Right forelimb (tissue), 1 donor: ENCODE data around the gene GJA5.

Experiments
- DNase-seq: peaks from one replicate; pipeline ENCODE4 v3.0.0-alpha.2; 2018

Gene GJA5

GRCh38 chr1:147760481-147761260 lies at the start of gene GJA5:
Gene GJA5, minus strand, starts transcription at chr1:147760602. Its CDS starts 1,364 bp downstream, at chr1:147759238.
- no peak for DNase-seq

- no peak for DNase-seq
Measured at GRCh38 chr1:147809236-147809635, 48.8 kb upstream of the GJA5 start.

- DNase-seq = no peak
Measured at GRCh38 chr1:147808025-147808424, 47.6 kb upstream of the GJA5 start.

GRCh38 chr1:147807405-147807804 lies 47.0 kb upstream of the GJA5 start:
- no peak for DNase-seq

GRCh38 chr1:147804942-147805723 lies 44.7 kb upstream of the GJA5 start:
- DNase-seq = no peak

GRCh38 chr1:147800804-147801203 lies 40.4 kb upstream of the GJA5 start:
- no peak for DNase-seq

GRCh38 chr1:147798731-147799130 lies 38.3 kb upstream of the GJA5 start:
- no peak for DNase-seq

GRCh38 chr1:147794570-147794969 lies 34.2 kb upstream of the GJA5 start:
- no peak for DNase-seq

- no peak for DNase-seq
Measured at GRCh38 chr1:147791876-147792275, 31.5 kb upstream of the GJA5 start.

- DNase-seq = no peak
Measured at GRCh38 chr1:147787765-147788164, 27.4 kb upstream of the GJA5 start.

GRCh38 chr1:147786536-147786935 lies 26.1 kb upstream of the GJA5 start:
- DNase-seq = no peak

- DNase-seq = no peak
Measured at GRCh38 chr1:147785794-147786506, 25.5 kb upstream of the GJA5 start.

- DNase-seq = no peak
Measured at GRCh38 chr1:147784941-147785340, 24.5 kb upstream of the GJA5 start.

GRCh38 chr1:147781056-147781471 lies 20.7 kb upstream of the GJA5 start:
- no peak for DNase-seq

GRCh38 chr1:147777694-147778093 lies 17.3 kb upstream of the GJA5 start:
- DNase-seq = no peak

- DNase-seq = no peak
Measured at GRCh38 chr1:147773215-147773715, 12.9 kb upstream of the GJA5 start.

GRCh38 chr1:147772570-147772969 lies 12.2 kb upstream of the GJA5 start:
- DNase-seq = no peak

- no peak for DNase-seq
Measured at GRCh38 chr1:147771226-147772125, 11.1 kb upstream of the GJA5 start.

GRCh38 chr1:147769106-147769505 lies 8.7 kb upstream of the GJA5 start:
- DNase-seq = no peak

GRCh38 chr1:147768582-147768981 lies 8.2 kb upstream of the GJA5 start:
- DNase-seq = no peak

- no peak for DNase-seq
Measured at GRCh38 chr1:147768101-147768500, 7.7 kb upstream of the GJA5 start.
